WERI-Rb-1 (cell line): ENCODE results near the gene EME2.

Source experiments
- DNase-seq: peaks from one replicate; pipeline ENCODE4 v3.0.0-alpha.2; 2020
- H3K27ac ChIP-seq: fragments of 250-450 bp; sonication (Bioruptor Pico); 2 replicates; pipeline ENCODE4 v1.5.1; 2020; ENCODE audit warnings: mild to moderate bottlenecking, moderate library complexity
- H3K27me3 ChIP-seq: fragments of 250-450 bp; sonication (Bioruptor Pico); 2 replicates; pipeline ENCODE4 v1.5.1; 2021; ENCODE audit warnings: mild to moderate bottlenecking, low read depth, moderate library complexity; ENCODE audit not compliant: insufficient read depth, severe bottlenecking
- H3K36me3 ChIP-seq: fragments of 250-450 bp; sonication (Bioruptor Pico); 2 replicates; pipeline ENCODE4 v1.5.1; 2020; ENCODE audit warnings: mild to moderate bottlenecking, moderate library complexity
- H3K4me3 ChIP-seq: 2 replicates; pipeline ENCODE4 v1.5.1; 2011; ENCODE audit warnings: low read depth, mild to moderate bottlenecking, control low read depth, low read length
- H3K9me3 ChIP-seq: fragments of 250-450 bp; sonication (Bioruptor Pico); 2 replicates; pipeline ENCODE4 v1.5.1; 2021; ENCODE audit warnings: mild to moderate bottlenecking, moderate library complexity; ENCODE audit not compliant: severe bottlenecking
- TF ChIP-seq, protein P1 (sequence below): IDR thresholded peaks from 2 replicates; pipeline ENCODE4 v1.5.1; 2011; ENCODE audit warnings: low read depth, mild to moderate bottlenecking, control low read depth, inconsistent platforms, low read length

EME2 gene

DNA sequence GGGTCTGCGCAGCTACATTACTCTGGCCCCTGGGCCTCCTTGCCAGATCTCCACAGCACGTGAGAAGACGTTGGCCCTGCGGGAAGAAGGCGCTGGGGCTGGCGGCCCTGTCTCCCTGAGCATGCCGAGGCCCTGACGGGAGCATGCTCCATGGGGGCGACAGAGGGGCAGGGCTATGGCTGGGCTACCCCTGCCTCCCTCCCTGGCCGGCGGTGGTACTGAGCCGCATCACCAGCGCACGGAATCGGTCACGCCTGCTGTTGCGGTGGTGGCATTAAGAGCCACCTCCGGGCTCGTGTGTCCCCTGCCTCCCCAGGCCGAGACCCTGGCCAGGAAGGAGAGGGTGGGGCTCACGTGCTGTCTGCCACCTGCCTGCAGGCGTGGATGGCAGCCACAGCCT lies 38.5 kb upstream of the EME2 start:
- no peak overlapping the region for H3K27ac ChIP-seq
- no peak for DNase-seq
- H3K9me3 ChIP-seq, result no peaks in the 10 kb centered on the region
- no peaks in the 10 kb centered on the region for H3K27me3 ChIP-seq
- TF ChIP-seq, protein P1, sequence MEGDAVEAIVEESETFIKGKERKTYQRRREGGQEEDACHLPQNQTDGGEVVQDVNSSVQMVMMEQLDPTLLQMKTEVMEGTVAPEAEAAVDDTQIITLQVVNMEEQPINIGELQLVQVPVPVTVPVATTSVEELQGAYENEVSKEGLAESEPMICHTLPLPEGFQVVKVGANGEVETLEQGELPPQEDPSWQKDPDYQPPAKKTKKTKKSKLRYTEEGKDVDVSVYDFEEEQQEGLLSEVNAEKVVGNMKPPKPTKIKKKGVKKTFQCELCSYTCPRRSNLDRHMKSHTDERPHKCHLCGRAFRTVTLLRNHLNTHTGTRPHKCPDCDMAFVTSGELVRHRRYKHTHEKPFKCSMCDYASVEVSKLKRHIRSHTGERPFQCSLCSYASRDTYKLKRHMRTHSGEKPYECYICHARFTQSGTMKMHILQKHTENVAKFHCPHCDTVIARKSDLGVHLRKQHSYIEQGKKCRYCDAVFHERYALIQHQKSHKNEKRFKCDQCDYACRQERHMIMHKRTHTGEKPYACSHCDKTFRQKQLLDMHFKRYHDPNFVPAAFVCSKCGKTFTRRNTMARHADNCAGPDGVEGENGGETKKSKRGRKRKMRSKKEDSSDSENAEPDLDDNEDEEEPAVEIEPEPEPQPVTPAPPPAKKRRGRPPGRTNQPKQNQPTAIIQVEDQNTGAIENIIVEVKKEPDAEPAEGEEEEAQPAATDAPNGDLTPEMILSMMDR, result no peak
- H3K4me3 ChIP-seq, result no peak overlapping the region
- peaks cover 41% of the 10 kb centered on the region for H3K36me3 ChIP-seq

DNA sequence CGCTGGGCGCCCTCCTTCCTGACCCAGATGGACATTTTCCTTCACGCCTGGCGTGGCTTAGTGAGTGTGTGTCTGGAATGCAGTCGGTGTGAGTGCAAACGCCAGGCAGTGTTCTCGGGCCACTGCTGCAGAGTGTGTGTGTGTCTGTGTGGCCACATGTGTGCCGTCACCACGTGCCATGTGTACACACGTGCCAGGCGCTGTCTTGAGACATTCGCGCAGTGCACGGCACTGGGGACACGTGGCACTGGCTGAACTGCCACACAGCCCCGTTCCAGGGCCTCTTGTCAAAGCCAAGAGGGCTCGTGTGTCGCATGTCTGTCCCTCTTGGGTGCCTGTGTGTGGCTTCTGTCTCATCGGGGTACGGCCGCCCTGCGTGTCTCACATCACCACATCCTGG lies 37.8 kb upstream of the EME2 start:
- TF ChIP-seq, protein P1, result no peak
- Histone ChIP-seq H3K36me3 (peaks cover 38% of the 10 kb centered on the region), H3K27me3 (no peaks in the 10 kb centered on the region), H3K27ac (no peak overlapping the region), H3K9me3 (no peaks in the 10 kb centered on the region), H3K4me3 (no peak overlapping the region)
- no peak for DNase-seq

DNA sequence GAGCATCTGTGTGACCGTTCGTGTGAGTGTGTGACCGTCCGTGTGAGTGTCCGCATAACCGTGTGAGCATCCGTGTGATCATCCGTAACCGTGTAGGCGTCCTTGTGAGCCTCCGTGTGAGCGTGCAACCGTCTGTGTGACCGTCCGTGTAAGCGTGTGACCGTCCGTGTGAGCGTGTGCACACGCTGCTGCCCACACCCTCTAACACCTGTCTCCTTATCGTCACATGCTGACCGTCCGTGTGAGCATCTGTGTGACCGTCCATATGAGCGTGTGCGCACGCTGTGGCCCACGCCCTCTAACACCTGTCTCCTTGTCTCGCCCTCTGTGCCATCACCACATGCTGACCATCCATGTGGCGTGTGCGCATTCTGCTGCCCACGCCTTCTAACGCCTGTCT lies 32.4 kb upstream of the EME2 start:
- Histone ChIP-seq H3K4me3 (no peak overlapping the region), H3K27ac (no peak overlapping the region), H3K27me3 (no peaks in the 10 kb centered on the region), H3K9me3 (no peaks in the 10 kb centered on the region), H3K36me3 (peaks cover 20% of the 10 kb centered on the region)
- TF ChIP-seq, protein P1, result no peak
- no peak for DNase-seq

GRCh38 chr16:1740781-1741490 lies 31.7 kb upstream of the EME2 start:
- TF ChIP-seq, protein P1, result no peak
- Histone ChIP-seq H3K27me3 (no peaks in the 10 kb centered on the region), H3K4me3 (no peak overlapping the region), H3K36me3 (peaks cover 20% of the 10 kb centered on the region), H3K27ac (no peak overlapping the region), H3K9me3 (no peaks in the 10 kb centered on the region)
- DNase-seq, result no peak

GRCh38 chr16:1741553-1742165 lies 31.0 kb upstream of the EME2 start:
- Histone ChIP-seq H3K36me3 (peaks cover 20% of the 10 kb centered on the region), H3K4me3 (no peak overlapping the region)
- TF ChIP-seq, protein P1, result no peak

More at GRCh38 chr16:1741553-1742165, 31.0 kb upstream of the EME2 start:
- Histone ChIP-seq H3K27me3 (no peaks in the 10 kb centered on the region), H3K9me3 (no peaks in the 10 kb centered on the region), H3K27ac (no peak overlapping the region)
- no peak for DNase-seq
